ENCODE data around the gene SLC9A7. TPM values are rescaled to one million over a fixed set of nuclear protein-coding genes. Genes with fewer than 3 reads are reported as not detected.

Gene SLC9A7
- total RNA-seq, 4 donors from 2014 or later = 0.82 to 29.2 (median 2.3) TPM

GRCh38 chrX:46637938-46638337 lies 121.0 kb downstream of the SLC9A7 start:
- Histone ChIP-seq H3K27ac (no peak overlapping the region), H3K4me3 (no peak overlapping the region), H3K9me3 (no peaks in the 10 kb centered on the region), H3K27me3 (no peaks in the 10 kb centered on the region), H3K36me3 (no peaks in the 10 kb centered on the region), H3K4me1 (no peaks in the 10 kb centered on the region)
- TF ChIP-seq POLR2AphosphoS5 (IDR thresholded peaks at IDR 0.05) = no peak
- TF ChIP-seq POLR2A (IDR thresholded peaks at IDR 0.05) = no peak
- TF ChIP-seq CTCF (IDR thresholded peaks at IDR 0.05) = no peak
- no peak for TF ChIP-seq EP300 (IDR thresholded peaks at IDR 0.05; ENCODE audit: low read depth)
- in situ Hi-C loops (cut with MboI; ENCODE audit: low pct_ligation_motif_present in 1 of 4, low pct_unique_long_range_greater_than_20kb in 1 of 4, low sequenced_read_pairs in 3 of 4) (loop anchor here in 1 of 4 donors (5.0 kb wide), 1 partner anchor 61 kb away; no protein-coding TSS in a partner anchor), intact Hi-C loops (cut with DNase I; ENCODE audit: low total_unique reads) (no loop called here)
- WGBS, 2 donors (ENCODE audit: low coverage in 1 of 2) = 45 to 80% methylated on average over 1 to 2 of the region's 2 CpGs
- no peak for DNase-seq

GRCh38 chrX:46636223-46636622 lies 122.7 kb downstream of the SLC9A7 start:
- H3K27me3 ChIP-seq = no peaks in the 10 kb centered on the region
- no peak overlapping the region for H3K4me3 ChIP-seq
- H3K4me1 ChIP-seq = no peaks in the 10 kb centered on the region
- no peak overlapping the region for H3K27ac ChIP-seq
- 69% methylated on average over 6 of the region's 6 CpGs; no CpG with 5 or more reads in 1 of the 2 donors for WGBS, 2 donors (ENCODE audit: low coverage in 1 of 2)
- DNase-seq = no peak
- in situ Hi-C loops (cut with MboI; ENCODE audit: low pct_ligation_motif_present in 1 of 4, low pct_unique_long_range_greater_than_20kb in 1 of 4, low sequenced_read_pairs in 3 of 4) = loop anchor here in 1 of 4 donors (5.0 kb wide), 1 partner anchor 59 kb away; no protein-coding TSS in a partner anchor
- H3K9me3 ChIP-seq = no peaks in the 10 kb centered on the region
- TF ChIP-seq POLR2A (IDR thresholded peaks at IDR 0.05) (no peak), EP300 (IDR thresholded peaks at IDR 0.05; ENCODE audit: low read depth) (no peak)
- no peaks in the 10 kb centered on the region for H3K36me3 ChIP-seq
- intact Hi-C loops (cut with DNase I; ENCODE audit: low total_unique reads) = no loop called here

- Histone ChIP-seq H3K4me1 (no peaks in the 10 kb centered on the region), H3K27me3 (no peaks in the 10 kb centered on the region), H3K4me3 (no peak overlapping the region), H3K9me3 (no peaks in the 10 kb centered on the region), H3K27ac (no peak overlapping the region), H3K36me3 (no peaks in the 10 kb centered on the region)
- intact Hi-C loops (cut with DNase I; ENCODE audit: low total_unique reads) = no loop called here
- TF ChIP-seq POLR2AphosphoS5 (IDR thresholded peaks at IDR 0.05) (no peak), EP300 (IDR thresholded peaks at IDR 0.05; ENCODE audit: low read depth) (no peak), POLR2A (IDR thresholded peaks at IDR 0.05) (no peak), CTCF (IDR thresholded peaks at IDR 0.05) (no peak)
- DNase-seq = no peak
- 62% methylated on average over 2 of the region's 2 CpGs; no CpG with 5 or more reads in 1 of the 2 donors for WGBS, 2 donors (ENCODE audit: low coverage in 1 of 2)
- in situ Hi-C loops (cut with MboI; ENCODE audit: low pct_ligation_motif_present in 1 of 4, low pct_unique_long_range_greater_than_20kb in 1 of 4, low sequenced_read_pairs in 3 of 4) = loop anchor here in 1 of 4 donors (5.0 kb wide), 1 partner anchor 58 kb away; no protein-coding TSS in a partner anchor
Measured at GRCh38 chrX:46635186-46635585, 123.7 kb downstream of the SLC9A7 start.

GRCh38 chrX:46634577-46634976 lies 124.3 kb downstream of the SLC9A7 start:
- DNase-seq = no peak
- Histone ChIP-seq H3K27ac (no peak overlapping the region), H3K4me1 (no peaks in the 10 kb centered on the region), H3K9me3 (no peaks in the 10 kb centered on the region), H3K4me3 (no peak overlapping the region), H3K36me3 (no peaks in the 10 kb centered on the region), H3K27me3 (no peaks in the 10 kb centered on the region)
- in situ Hi-C loops (cut with MboI; ENCODE audit: low pct_ligation_motif_present in 1 of 4, low pct_unique_long_range_greater_than_20kb in 1 of 4, low sequenced_read_pairs in 3 of 4) (no loop called here), intact Hi-C loops (cut with DNase I; ENCODE audit: low total_unique reads) (no loop called here)
- no peak for TF ChIP-seq CTCF (IDR thresholded peaks at IDR 0.05)
- no peak for TF ChIP-seq EP300 (IDR thresholded peaks at IDR 0.05; ENCODE audit: low read depth)
- TF ChIP-seq POLR2A (IDR thresholded peaks at IDR 0.05) = no peak
- TF ChIP-seq POLR2AphosphoS5 (IDR thresholded peaks at IDR 0.05) = no peak
- 17 to 61% methylated on average over 1 to 3 of the region's 3 CpGs for WGBS, 2 donors (ENCODE audit: low coverage in 1 of 2)

GRCh38 chrX:46630141-46630540 lies 128.8 kb downstream of the SLC9A7 start:
- no peak for TF ChIP-seq CTCF (IDR thresholded peaks at IDR 0.05)
- TF ChIP-seq POLR2A (IDR thresholded peaks at IDR 0.05) = no peak
- TF ChIP-seq POLR2AphosphoS5 (IDR thresholded peaks at IDR 0.05) = no peak
- TF ChIP-seq EP300 (IDR thresholded peaks at IDR 0.05; ENCODE audit: low read depth) = no peak
- Histone ChIP-seq H3K27me3 (no peaks in the 10 kb centered on the region), H3K4me3 (no peak overlapping the region), H3K36me3 (no peaks in the 10 kb centered on the region), H3K4me1 (no peaks in the 10 kb centered on the region), H3K9me3 (no peaks in the 10 kb centered on the region), H3K27ac (peak overlapping the region in 2 of 4 donors; percentile 34 to 42)
- WGBS, 2 donors (ENCODE audit: low coverage in 1 of 2) = 45% methylated on average over 1 of the region's 1 CpG; no CpG with 5 or more reads in 1 of the 2 donors
- DNase-seq = no peak
- intact Hi-C loops (cut with DNase I; ENCODE audit: low total_unique reads) (no loop called here), in situ Hi-C loops (cut with MboI; ENCODE audit: low pct_ligation_motif_present in 1 of 4, low pct_unique_long_range_greater_than_20kb in 1 of 4, low sequenced_read_pairs in 3 of 4) (no loop called here)

Measured in transverse colon (tissue), 4 donors.